ENCODE measurements around the gene AFF1.
"Not testable (repeated sequence)": the region's sequence is repeated elsewhere in the genome, so short reads cannot be mapped to it uniquely, and the experiment has no call there.

AFF1 gene

DNA sequence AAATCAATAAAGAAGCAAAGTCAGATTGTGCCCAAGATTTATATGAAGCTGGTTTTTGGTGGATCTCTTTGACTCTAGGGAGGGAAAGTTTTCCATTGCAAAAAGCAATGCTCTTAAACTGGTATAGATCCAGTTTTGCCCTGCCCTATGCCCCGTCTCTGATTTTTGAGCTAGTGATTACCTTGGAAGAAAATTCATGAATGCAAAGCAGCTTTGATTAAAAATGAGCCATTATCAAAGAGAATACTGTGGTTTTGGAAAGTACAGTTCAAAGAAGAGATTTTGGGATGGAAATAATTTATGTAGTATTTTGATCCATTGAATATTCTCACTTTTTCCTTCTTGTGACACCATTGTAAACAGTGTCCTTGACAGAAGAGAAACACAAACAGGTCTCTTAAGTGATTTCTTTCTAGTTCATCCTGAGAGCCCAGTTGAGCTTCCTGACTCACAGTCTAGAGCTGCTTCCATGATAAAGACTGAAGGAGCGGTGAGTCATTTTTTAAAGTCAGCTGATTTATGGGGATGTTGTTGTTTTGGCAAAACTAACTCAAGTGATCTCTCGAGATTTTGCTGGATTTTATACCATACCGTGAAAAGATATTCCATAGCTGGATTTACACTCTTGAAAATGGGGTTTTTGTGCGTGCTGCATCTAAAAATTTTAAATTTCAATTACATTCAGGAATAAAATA lies 76.7 kb downstream of the AFF1 start:
- TF ChIP-seq POLR2A (IDR thresholded peaks at IDR 0.05; ENCODE audit: low read depth, low read length) = no peak
- no peak for TF ChIP-seq TAF1 (IDR thresholded peaks at IDR 0.05; ENCODE audit: borderline replicate concordance, low read depth, low read length)
- no peak for TF ChIP-seq POLR2AphosphoS5 (IDR thresholded peaks at IDR 0.05; ENCODE audit: low read depth, low read length)
- DNase-seq (ENCODE audit: insufficient read length) (no peak), FAIRE-seq (no peak)

DNA sequence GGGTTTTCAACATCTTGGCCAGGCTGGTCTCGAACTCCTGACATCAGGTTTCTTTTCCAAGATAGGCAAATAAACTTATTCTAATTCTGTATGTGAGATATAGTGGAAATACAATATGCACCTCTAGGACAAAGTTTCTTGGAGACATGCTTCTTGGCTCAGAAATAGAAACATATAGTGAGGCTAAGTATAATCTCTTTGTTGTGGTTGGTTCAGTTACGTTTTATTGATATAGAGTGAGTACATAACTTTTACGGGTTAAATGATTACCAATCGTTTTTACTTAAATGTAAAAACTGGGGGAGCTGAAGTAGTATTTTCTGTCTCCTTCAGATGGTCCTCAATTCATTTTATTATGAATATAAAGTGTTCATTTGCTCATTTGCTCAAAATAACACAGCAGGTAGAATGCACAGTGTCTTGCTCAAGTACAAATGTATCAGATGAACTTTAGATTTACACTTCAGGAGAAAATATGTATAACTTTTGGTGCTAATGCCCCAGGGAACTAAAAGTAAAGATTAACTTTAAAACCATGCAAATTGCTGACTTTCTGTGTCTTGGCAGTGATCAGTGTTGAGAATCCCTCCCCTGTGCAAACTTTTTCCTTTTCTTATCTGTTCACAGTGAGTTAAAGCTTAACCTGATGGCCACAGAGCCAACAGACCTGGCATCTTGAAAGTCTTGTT lies 77.6 kb downstream of the AFF1 start:
- TF ChIP-seq POLR2AphosphoS5 (IDR thresholded peaks at IDR 0.05; ENCODE audit: low read depth, low read length) (no peak), TAF1 (IDR thresholded peaks at IDR 0.05; ENCODE audit: borderline replicate concordance, low read depth, low read length) (no peak), POLR2A (IDR thresholded peaks at IDR 0.05; ENCODE audit: low read depth, low read length) (no peak)
- FAIRE-seq = no peak
- DNase-seq (ENCODE audit: insufficient read length) = no peak

DNA sequence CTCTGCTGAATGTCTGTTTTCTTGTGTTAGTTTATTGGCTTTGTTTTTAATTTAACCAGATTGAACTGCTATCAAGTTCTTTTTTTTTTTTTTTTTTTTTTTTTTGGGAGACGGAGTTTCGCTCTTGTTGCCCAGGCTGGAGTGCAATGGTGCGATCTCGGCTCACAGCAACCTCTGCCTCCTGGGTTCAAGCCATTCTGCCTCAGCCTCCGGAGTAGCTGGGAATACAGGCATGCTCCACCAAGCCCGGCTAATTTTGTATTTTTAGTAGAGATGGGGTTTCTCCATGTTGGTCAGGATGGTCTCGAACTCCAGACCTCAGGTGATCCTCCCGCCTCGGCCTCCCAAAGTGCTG lies 78.1 kb downstream of the AFF1 start:
- FAIRE-seq; DNase-seq (ENCODE audit: insufficient read length): not testable (repeated sequence)

GRCh38 chr4:87014284-87014782 lies 79.5 kb downstream of the AFF1 start:
- TF ChIP-seq TAF1 (IDR thresholded peaks at IDR 0.05; ENCODE audit: borderline replicate concordance, low read depth, low read length) = no peak
- TF ChIP-seq POLR2A (IDR thresholded peaks at IDR 0.05; ENCODE audit: low read depth, low read length) = no peak
- TF ChIP-seq POLR2AphosphoS5 (IDR thresholded peaks at IDR 0.05; ENCODE audit: low read depth, low read length) = no peak
- no peak for FAIRE-seq
- DNase-seq (ENCODE audit: insufficient read length) = no peak

- DNase-seq (ENCODE audit: insufficient read length) (no peak), FAIRE-seq (no peak)
- TF ChIP-seq POLR2A (IDR thresholded peaks at IDR 0.05; ENCODE audit: low read depth, low read length) = no peak
- no peak for TF ChIP-seq TAF1 (IDR thresholded peaks at IDR 0.05; ENCODE audit: borderline replicate concordance, low read depth, low read length)
These were observed 80.6 kb downstream of the AFF1 start for GRCh38 chr4:87015416-87015815.

- DNase-seq (ENCODE audit: insufficient read length) (no peak), FAIRE-seq (peak; percentile 80)
- TF ChIP-seq POLR2A (IDR thresholded peaks at IDR 0.05; ENCODE audit: low read depth, low read length) (no peak), TAF1 (IDR thresholded peaks at IDR 0.05; ENCODE audit: borderline replicate concordance, low read depth, low read length) (no peak), POLR2AphosphoS5 (IDR thresholded peaks at IDR 0.05; ENCODE audit: low read depth, low read length) (no peak)
These were observed 83.0 kb downstream of the AFF1 start for GRCh38 chr4:87017580-87018342.

DNA sequence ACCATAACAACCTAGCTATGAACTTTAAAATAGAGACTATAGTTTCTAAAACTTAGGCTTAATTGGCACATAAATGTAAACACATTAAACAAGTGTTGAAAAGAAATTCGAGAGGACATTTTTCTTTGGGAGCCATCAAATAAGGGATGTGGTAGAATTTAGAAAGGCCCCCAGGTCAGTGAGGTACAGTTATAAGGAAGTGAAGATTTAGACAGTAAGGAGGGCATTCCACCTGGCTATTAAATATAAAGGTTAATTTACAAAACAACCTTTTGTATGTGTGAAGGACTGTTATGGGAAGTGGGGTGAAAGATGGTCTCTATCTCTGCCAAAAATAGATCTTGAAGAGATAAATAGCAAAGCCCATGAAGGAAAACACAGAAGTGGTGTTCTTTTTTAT lies 83.9 kb downstream of the AFF1 start:
- DNase-seq (ENCODE audit: insufficient read length) (no peak), FAIRE-seq (no peak)
- TF ChIP-seq POLR2A (IDR thresholded peaks at IDR 0.05; ENCODE audit: low read depth, low read length) = no peak
- TF ChIP-seq POLR2AphosphoS5 (IDR thresholded peaks at IDR 0.05; ENCODE audit: low read depth, low read length) = no peak
- TF ChIP-seq TAF1 (IDR thresholded peaks at IDR 0.05; ENCODE audit: borderline replicate concordance, low read depth, low read length) = no peak

GRCh38 chr4:87019246-87019791 lies 84.5 kb downstream of the AFF1 start:
- peak; percentile 5 for FAIRE-seq
- TF ChIP-seq TAF1 (IDR thresholded peaks at IDR 0.05; ENCODE audit: borderline replicate concordance, low read depth, low read length) = no peak
- no peak for TF ChIP-seq POLR2AphosphoS5 (IDR thresholded peaks at IDR 0.05; ENCODE audit: low read depth, low read length)
- TF ChIP-seq POLR2A (IDR thresholded peaks at IDR 0.05; ENCODE audit: low read depth, low read length) = no peak
- no peak for DNase-seq (ENCODE audit: insufficient read length)

DNA sequence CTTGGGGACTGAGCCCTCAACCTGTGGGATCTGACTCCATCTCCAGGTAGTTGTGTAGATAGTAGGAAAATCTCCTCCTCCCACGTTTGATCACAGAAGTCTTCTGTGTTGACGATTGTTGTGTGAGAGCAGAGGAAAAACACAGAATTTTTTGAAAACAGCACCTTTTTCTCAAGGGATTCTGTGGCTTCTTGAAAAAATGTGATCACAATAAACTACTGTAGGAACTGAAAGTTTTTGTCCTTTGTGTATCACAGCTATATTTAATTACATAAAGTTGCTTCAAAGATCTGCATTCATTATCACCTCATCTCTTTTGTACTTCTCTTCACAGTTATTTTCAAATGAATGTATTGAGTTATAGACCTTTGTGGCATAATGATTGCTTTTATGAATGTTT lies 85.1 kb downstream of the AFF1 start:
- DNase-seq (ENCODE audit: insufficient read length) (no peak), FAIRE-seq (no peak)
- TF ChIP-seq POLR2A (IDR thresholded peaks at IDR 0.05; ENCODE audit: low read depth, low read length) = no peak
- TF ChIP-seq POLR2AphosphoS5 (IDR thresholded peaks at IDR 0.05; ENCODE audit: low read depth, low read length) = no peak
- TF ChIP-seq TAF1 (IDR thresholded peaks at IDR 0.05; ENCODE audit: borderline replicate concordance, low read depth, low read length) = no peak

DNA sequence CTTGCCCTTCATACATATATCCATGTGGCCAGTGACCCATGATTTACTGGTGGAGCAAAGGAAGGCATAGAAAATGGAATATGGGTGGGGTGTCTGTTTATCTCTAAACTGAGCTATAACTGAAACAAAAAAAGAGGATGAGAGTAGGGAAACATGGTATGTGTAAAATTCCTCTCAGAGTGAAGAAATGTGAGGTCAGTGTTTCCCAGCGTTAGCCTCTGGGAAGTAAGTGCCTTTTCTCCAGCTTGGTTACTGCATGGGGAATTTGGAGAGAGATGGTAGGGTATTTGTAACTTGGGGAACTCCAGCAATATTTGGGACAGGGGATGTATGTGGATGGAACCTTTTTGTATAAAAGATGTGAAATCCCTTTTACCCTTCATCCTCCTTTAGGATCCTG lies 89.4 kb downstream of the AFF1 start:
- FAIRE-seq (no peak), DNase-seq (ENCODE audit: insufficient read length) (no peak)
- TF ChIP-seq POLR2A (IDR thresholded peaks at IDR 0.05; ENCODE audit: low read depth, low read length) (no peak), TAF1 (IDR thresholded peaks at IDR 0.05; ENCODE audit: borderline replicate concordance, low read depth, low read length) (no peak), POLR2AphosphoS5 (IDR thresholded peaks at IDR 0.05; ENCODE audit: low read depth, low read length) (no peak)

- no peak for FAIRE-seq
- TF ChIP-seq POLR2A (IDR thresholded peaks at IDR 0.05; ENCODE audit: low read depth, low read length) = no peak
- TF ChIP-seq TAF1 (IDR thresholded peaks at IDR 0.05; ENCODE audit: borderline replicate concordance, low read depth, low read length) = no peak
- TF ChIP-seq POLR2AphosphoS5 (IDR thresholded peaks at IDR 0.05; ENCODE audit: low read depth, low read length) = no peak
- DNase-seq (ENCODE audit: insufficient read length) = no peak
These were observed 90.3 kb downstream of the AFF1 start for GRCh38 chr4:87025023-87025613.

Measured in GM12892 (cell line).